ENCODE results near the gene GPALPP1. TPM values are rescaled to one million over a fixed set of nuclear protein-coding genes. Genes with fewer than 3 reads are reported as not detected.

The GPALPP1 gene
- total RNA-seq, 4 donors from 2014 or later: 19.0 to 27.4 (median 23.9) TPM

DNA sequence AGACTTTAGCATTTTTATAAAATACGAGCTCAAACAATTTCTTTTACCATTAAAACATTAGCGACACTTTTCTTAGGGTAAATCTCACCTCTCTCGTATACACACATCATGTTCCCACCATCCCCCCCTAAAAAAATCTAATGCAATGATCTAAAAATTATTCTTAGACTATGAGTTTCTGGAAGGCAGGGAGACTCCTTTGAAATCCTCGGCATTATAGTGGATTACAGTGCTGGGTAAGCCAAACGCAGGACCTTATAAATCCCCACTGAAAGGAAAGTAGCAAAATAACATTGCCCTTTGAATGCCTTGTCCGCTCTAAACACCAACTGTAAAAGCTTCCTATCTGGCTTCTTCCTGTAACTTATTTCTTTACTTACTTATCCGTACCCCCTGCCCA is 35.1 kb upstream of the GPALPP1 start:
- H3K36me3 ChIP-seq: peaks cover 0 to 15% (median 8%) of the 10 kb centered on the region in 4 donors
- 95% methylated on average over 7 of the region's 7 CpGs for WGBS
- TF ChIP-seq, protein P1, sequence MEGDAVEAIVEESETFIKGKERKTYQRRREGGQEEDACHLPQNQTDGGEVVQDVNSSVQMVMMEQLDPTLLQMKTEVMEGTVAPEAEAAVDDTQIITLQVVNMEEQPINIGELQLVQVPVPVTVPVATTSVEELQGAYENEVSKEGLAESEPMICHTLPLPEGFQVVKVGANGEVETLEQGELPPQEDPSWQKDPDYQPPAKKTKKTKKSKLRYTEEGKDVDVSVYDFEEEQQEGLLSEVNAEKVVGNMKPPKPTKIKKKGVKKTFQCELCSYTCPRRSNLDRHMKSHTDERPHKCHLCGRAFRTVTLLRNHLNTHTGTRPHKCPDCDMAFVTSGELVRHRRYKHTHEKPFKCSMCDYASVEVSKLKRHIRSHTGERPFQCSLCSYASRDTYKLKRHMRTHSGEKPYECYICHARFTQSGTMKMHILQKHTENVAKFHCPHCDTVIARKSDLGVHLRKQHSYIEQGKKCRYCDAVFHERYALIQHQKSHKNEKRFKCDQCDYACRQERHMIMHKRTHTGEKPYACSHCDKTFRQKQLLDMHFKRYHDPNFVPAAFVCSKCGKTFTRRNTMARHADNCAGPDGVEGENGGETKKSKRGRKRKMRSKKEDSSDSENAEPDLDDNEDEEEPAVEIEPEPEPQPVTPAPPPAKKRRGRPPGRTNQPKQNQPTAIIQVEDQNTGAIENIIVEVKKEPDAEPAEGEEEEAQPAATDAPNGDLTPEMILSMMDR (IDR thresholded peaks at IDR 0.05): no peak
- TF ChIP-seq POLR2A (IDR thresholded peaks at IDR 0.05; ENCODE audit: low read depth): no peak
- H3K4me1 ChIP-seq: peaks cover 0 to 9% (median 3%) of the 10 kb centered on the region in 4 donors
- H3K4me3 ChIP-seq: no peak overlapping the region
- H3K27ac ChIP-seq (replicated peaks in 1 of 4): no peak overlapping the region
- no peaks in the 10 kb centered on the region for H3K9me3 ChIP-seq
- no peaks in the 10 kb centered on the region for H3K27me3 ChIP-seq
- DNase-seq (ENCODE audit: extremely low spot score): no peak
- intact Hi-C loops (cut with DNase I): no loop called here

DNA sequence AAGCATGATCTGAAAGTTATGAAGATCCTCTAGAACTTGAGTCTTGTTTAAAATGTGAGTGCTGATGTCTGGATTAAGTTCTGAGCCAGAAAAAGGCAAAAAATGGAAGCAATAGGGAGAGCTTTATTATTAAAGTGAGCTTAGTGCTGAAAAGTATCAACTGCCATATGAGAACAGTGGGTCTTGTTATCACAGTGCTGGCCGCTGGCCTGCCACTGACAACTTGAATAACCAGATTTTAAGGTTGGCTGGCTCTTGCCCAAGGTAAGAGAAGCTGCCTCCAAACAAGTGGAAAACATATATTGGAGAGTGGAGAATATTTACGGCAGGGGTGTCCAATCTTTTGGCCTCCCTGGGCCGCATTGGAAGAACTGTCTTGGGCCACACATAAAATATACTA is 33.9 kb upstream of the GPALPP1 start:
- H3K27ac ChIP-seq (replicated peaks in 1 of 4): peak overlapping the region in 2 of 4 donors; percentile 33 to 40
- H3K4me1 ChIP-seq: peaks cover 0 to 9% (median 3%) of the 10 kb centered on the region in 4 donors
- no peak for DNase-seq (ENCODE audit: extremely low spot score)
- 66% methylated on average over 3 of the region's 3 CpGs for WGBS
- H3K4me3 ChIP-seq: no peak overlapping the region
- H3K9me3 ChIP-seq: no peaks in the 10 kb centered on the region
- H3K36me3 ChIP-seq: peaks cover 0 to 15% (median 8%) of the 10 kb centered on the region in 4 donors
- TF ChIP-seq POLR2A (IDR thresholded peaks at IDR 0.05; ENCODE audit: low read depth) (no peak), POLR2AphosphoS5 (IDR thresholded peaks at IDR 0.05) (no peak), EP300 (IDR thresholded peaks at IDR 0.05) (no peak)
- TF ChIP-seq, protein P1 (IDR thresholded peaks at IDR 0.05): no peak
- H3K27me3 ChIP-seq: no peaks in the 10 kb centered on the region
- intact Hi-C loops (cut with DNase I): no loop called here

- WGBS: 95% methylated on average over 2 of the region's 2 CpGs
- Histone ChIP-seq H3K27me3 (no peaks in the 10 kb centered on the region), H3K9me3 (peaks cover 0 to 14% (median 0%) of the 10 kb centered on the region in 4 donors), H3K4me1 (peaks cover 0 to 6% (median 2%) of the 10 kb centered on the region in 4 donors), H3K27ac (replicated peaks in 1 of 4) (no peak overlapping the region), H3K36me3 (peaks cover 0 to 54% (median 31%) of the 10 kb centered on the region in 4 donors), H3K4me3 (no peak overlapping the region)
- intact Hi-C loops (cut with DNase I): no loop called here
- no peak for TF ChIP-seq EP300 (IDR thresholded peaks at IDR 0.05)
- no peak for TF ChIP-seq POLR2A (IDR thresholded peaks at IDR 0.05; ENCODE audit: low read depth)
- no peak for TF ChIP-seq POLR2AphosphoS5 (IDR thresholded peaks at IDR 0.05)
- TF ChIP-seq, protein P1 (IDR thresholded peaks at IDR 0.05): no peak
- no peak for DNase-seq (ENCODE audit: extremely low spot score)
Observed at GRCh38 chr13:44961997-44962396, 27.3 kb upstream of the GPALPP1 start.

- TF ChIP-seq POLR2A (IDR thresholded peaks at IDR 0.05; ENCODE audit: low read depth): no peak
- TF ChIP-seq, protein P1 (IDR thresholded peaks at IDR 0.05): peak in 2 of 3 experiments; percentile 30 to 34
- peak in 1 of 2 donors; percentile 37 for TF ChIP-seq POLR2AphosphoS5 (IDR thresholded peaks at IDR 0.05)
- no peak for TF ChIP-seq EP300 (IDR thresholded peaks at IDR 0.05)
- no peak for DNase-seq (ENCODE audit: extremely low spot score)
- 38% methylated on average over 3 of the region's 3 CpGs for WGBS
- no peaks in the 10 kb centered on the region for H3K27me3 ChIP-seq
- peaks cover 8 to 37% (median 28%) of the 10 kb centered on the region in 4 donors for H3K4me1 ChIP-seq
- peak overlapping the region; percentile 68 to 80 (median 78) for H3K27ac ChIP-seq (replicated peaks in 1 of 4)
- no peak overlapping the region for H3K4me3 ChIP-seq
- H3K9me3 ChIP-seq: no peaks in the 10 kb centered on the region
- intact Hi-C loops (cut with DNase I): loop anchor here (5.0 kb wide), 1 partner anchor 46 kb away; no protein-coding TSS in a partner anchor
- H3K36me3 ChIP-seq: peaks cover 0 to 31% (median 17%) of the 10 kb centered on the region in 4 donors
Observed at GRCh38 chr13:44967704-44968433, 21.5 kb upstream of the GPALPP1 start.
